SK-N-SH (cell line): ENCODE measurements around the gene CMC1. TPM values are rescaled to one million over a fixed set of nuclear protein-coding genes. Genes with fewer than 3 reads are reported as not detected.

Experiments
- CTCF ChIA-PET: fragments of 300-600, 350-600 bp; formaldehyde crosslinking; extraction: SDS; loops from one replicate; lab custom pipeline; 2021; lab: Yijun Ruan, JAX
- POLR2A ChIA-PET: fragments of 350-600 bp; sonication (Branson Sonifier 250); formaldehyde crosslinking; extraction: SDS; loops from one replicate; lab custom pipeline; 2020; ENCODE audit warnings: antibody characterized with exemption, inconsistent platforms; lab: Yijun Ruan, JAX
- DNase-seq: peaks from one replicate; pipeline ENCODE4 v3.0.0; 2012
- H2AFZ ChIP-seq: fragments of 200-600 bp; sonication (generic); 2 replicates; pipeline ENCODE4 v1.8.1; 2016; ENCODE audit warnings: antibody characterized with exemption, mild to moderate bottlenecking, low read depth
- H3F3A ChIP-seq: fragments of 200-600 bp; sonication (generic); replicated peaks from 2 replicates; pipeline ENCODE3; 2016; ENCODE audit warnings: antibody characterized with exemption, mild to moderate bottlenecking; ENCODE audit not compliant: insufficient read depth
- H3K27ac ChIP-seq, 2 experiments: fragments of 200-500 bp in 1 of 2; fragments of 200-600 bp in 1 of 2; sonication (Bioruptor generic) in 1 of 2; sonication (generic), shearing (Covaris generic) in 1 of 2; 2 replicates each; pipeline versions ENCODE4 v1.5.1 to v1.6.1; 2014 to 2016; ENCODE audit warnings: low read depth in 2 of 2, inconsistent platforms in 1 of 2, low read length in 1 of 2, mild to moderate bottlenecking in 1 of 2, mixed read lengths in 1 of 2
- H3K27me3 ChIP-seq: fragments of 200-600 bp; sonication (generic), shearing (Covaris generic); 2 replicates; pipeline ENCODE4 v1.6.1; 2016; ENCODE audit warnings: mixed run types; ENCODE audit not compliant: insufficient read depth
- H3K36me3 ChIP-seq, 2 experiments: fragments of 200-500 bp in 1 of 2; fragments of 200-600 bp in 1 of 2; sonication (Bioruptor generic) in 1 of 2; sonication (generic) in 1 of 2; replicated peaks in 1 of 2; 2 replicates each; pipeline versions ENCODE3 to v1.5.1; 2014 to 2016; ENCODE audit warnings: low read length in 1 of 2, mild to moderate bottlenecking in 1 of 2; ENCODE audit not compliant: insufficient read depth in 2 of 2, control insufficient read depth in 1 of 2
- H3K4me1 ChIP-seq, 2 experiments: fragments of 200-500 bp in 1 of 2; fragments of 200-600 bp in 1 of 2; sonication (Bioruptor generic) in 1 of 2; sonication (generic), shearing (Covaris generic) in 1 of 2; 2 replicates each; pipeline versions ENCODE4 v1.5.1 to v1.6.1; 2014 to 2016; ENCODE audit warnings: low read depth in 1 of 2, low read length in 1 of 2, mixed run types in 1 of 2; ENCODE audit not compliant: insufficient read depth in 2 of 2, control insufficient read depth in 1 of 2
- H3K4me2 ChIP-seq: fragments of 200-600 bp; sonication (generic), shearing (Covaris generic); 2 replicates; pipeline ENCODE4 v1.6.1; 2017; ENCODE audit warnings: mixed run types
- H3K4me3 ChIP-seq, 2 experiments: fragments of 200-500 bp in 1 of 2; fragments of 200-600 bp in 1 of 2; sonication (Bioruptor generic) in 1 of 2; sonication (generic), shearing (Covaris generic) in 1 of 2; 2 replicates each; pipeline versions ENCODE4 v1.5.1 to v1.8.1; 2014 to 2016; ENCODE audit warnings: low read depth in 2 of 2, inconsistent platforms in 1 of 2, low read length in 1 of 2, mild to moderate bottlenecking in 1 of 2, mixed read lengths in 1 of 2, moderate library complexity in 1 of 2
- H3K79me2 ChIP-seq: fragments of 200-600 bp; sonication (generic); 2 replicates; pipeline ENCODE4 v1.8.1; 2017; ENCODE audit warnings: mild to moderate bottlenecking; ENCODE audit not compliant: insufficient read depth
- H3K9ac ChIP-seq: fragments of 200-600 bp; sonication (generic); 2 replicates; pipeline ENCODE4 v1.6.1; 2017; ENCODE audit warnings: mixed run types
- H3K9me2 ChIP-seq: fragments of 200-600 bp; sonication (generic); 2 replicates; pipeline ENCODE4 v1.6.1; 2017; ENCODE audit warnings: mixed run types
- H3K9me3 ChIP-seq: fragments of 200-600 bp; sonication (generic); 2 replicates; pipeline ENCODE4 v1.6.1; 2017; ENCODE audit warnings: mixed run types, mild to moderate bottlenecking, moderate library complexity
- H4K20me1 ChIP-seq: fragments of 200-600 bp; sonication (generic); 2 replicates; pipeline ENCODE4 v1.6.1; 2017; ENCODE audit warnings: mild to moderate bottlenecking, mixed run types; ENCODE audit not compliant: insufficient read depth
- CHD2 ChIP-seq: fragments of 150-350 bp; IDR thresholded peaks from 2 replicates; pipeline ENCODE4 v1.6.1; 2018; ENCODE audit warnings: low read length; ENCODE audit not compliant: partially characterized antibody
- ELF1 ChIP-seq: IDR thresholded peaks from 2 replicates; pipeline ENCODE4 v1.4.0; 2012
- EP300 ChIP-seq, 2 experiments: IDR thresholded peaks; 2 replicates each; pipeline versions ENCODE4 v1.4.0 to v1.6.1; 2012; ENCODE audit warnings: borderline replicate concordance in 1 of 2, low read depth in 1 of 2, low read length in 1 of 2
- EZH2phosphoT487 ChIP-seq: fragments of 200-600 bp; sonication (generic); IDR thresholded peaks from 2 replicates; pipeline ENCODE4 v1.6.1; 2017; ENCODE audit warnings: low read depth, mixed run types, mild to moderate bottlenecking, antibody characterized with exemption, moderate library complexity, borderline replicate concordance
- FOXM1 ChIP-seq: IDR thresholded peaks from 2 replicates; pipeline ENCODE4 v1.4.0; 2012; ENCODE audit warnings: low read depth, mild to moderate bottlenecking
- GABPA ChIP-seq: IDR thresholded peaks from 2 replicates; pipeline ENCODE4 v1.4.0; 2012; ENCODE audit warnings: low read depth, mild to moderate bottlenecking
- GATA2 ChIP-seq: sonication (generic); formaldehyde crosslinking; IDR thresholded peaks from 2 replicates; pipeline ENCODE4 v1.5.0; 2020; ENCODE audit warnings: mild to moderate bottlenecking, missing genetic modification reagents
- RAD21 ChIP-seq: IDR thresholded peaks from 2 replicates; pipeline ENCODE4 v1.6.1; 2012; ENCODE audit warnings: mild to moderate bottlenecking, low read length
- SMC3 ChIP-seq: IDR thresholded peaks from 2 replicates; pipeline ENCODE4 v1.6.1; 2012; ENCODE audit warnings: low read depth, low read length, improper control_type of control experiment
- TCF12 ChIP-seq: IDR thresholded peaks from 2 replicates; pipeline ENCODE4 v1.4.0; 2012
- WGBS: methylation state at CpG from one replicate; pipeline ENCODE4 v1.1.6; 2017; ENCODE audit warnings: low lambda C conversion rate; 5-methylcytosine and 5-hydroxymethylcytosine counted together
- polyA plus RNA-seq, 3 experiments: library from polyadenylated mRNA; depleted of rRNA; stranded (reverse); fragments of >200 nt; gene quantifications; 2 replicates each; pipeline ENCODE4 v1.2.3, GENCODE V29; 2012
- TF ChIP-seq, protein P1 (sequence below): IDR thresholded peaks from 2 replicates; pipeline ENCODE4 v1.4.0; 2012; ENCODE audit warnings: low read depth, borderline replicate concordance
- TF ChIP-seq, protein P2 (sequence below): IDR thresholded peaks from 2 replicates; pipeline ENCODE4 v1.4.0; 2012; ENCODE audit warnings: low read depth, borderline replicate concordance
- TF ChIP-seq, protein P3 (sequence below): fragments of 150-350 bp; IDR thresholded peaks from 2 replicates; pipeline ENCODE4 v1.6.1; 2017; ENCODE audit warnings: antibody characterized with exemption, low read length, low read depth, borderline replicate concordance
- TF ChIP-seq, protein P4 (sequence below): IDR thresholded peaks from 2 replicates; pipeline ENCODE4 v1.6.1; 2012; ENCODE audit warnings: mild to moderate bottlenecking, low read depth, low read length, moderate library complexity

The CMC1 gene
- polyA plus RNA-seq, 1 of the 3 experiments (the other 2 are of a cell fraction), result 24.1 TPM

DNA sequence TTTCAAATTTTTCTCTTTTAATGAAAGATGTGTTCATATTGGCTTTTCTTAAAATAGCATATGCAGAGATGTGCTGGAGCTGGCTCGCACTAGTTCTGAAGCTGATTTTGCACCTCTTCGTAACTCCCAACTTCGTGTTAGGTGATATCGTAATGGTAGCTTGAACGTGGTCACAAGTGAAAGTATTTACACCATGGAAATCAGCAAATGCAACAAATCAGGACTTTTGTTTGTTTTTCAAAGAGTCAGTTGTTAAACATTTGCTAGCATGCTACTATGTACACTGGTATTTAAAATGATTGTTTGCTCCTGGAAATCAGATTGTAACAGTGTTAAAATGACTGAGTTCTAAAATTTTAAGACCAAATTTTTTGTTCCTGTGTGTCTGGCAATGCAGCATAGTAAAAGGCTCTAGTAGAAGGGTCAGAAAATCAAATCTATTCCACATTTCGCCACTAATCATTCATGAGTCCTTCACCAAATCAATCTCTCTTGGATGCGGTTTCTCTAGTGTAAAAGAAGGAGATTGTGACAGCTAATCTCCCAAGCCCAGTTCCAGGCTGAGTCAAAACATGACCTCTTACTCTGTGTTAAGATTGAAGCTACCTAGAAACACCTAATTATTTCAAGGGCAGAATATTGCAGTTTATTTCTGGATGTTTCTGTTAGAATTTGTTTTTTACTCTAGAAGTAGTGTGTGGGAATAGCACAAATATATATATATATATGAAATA lies 34.3 kb upstream of the CMC1 start:
- Histone ChIP-seq H3F3A (no peaks in the 10 kb centered on the region), H3K4me1 (no peaks in the 10 kb centered on the region), H3K79me2 (no peaks in the 10 kb centered on the region), H3K4me2 (no peak overlapping the region), H3K27ac (no peak overlapping the region), H3K9me2 (no peaks in the 10 kb centered on the region), H3K9me3 (no peaks in the 10 kb centered on the region), H2AFZ (no peak overlapping the region), H3K36me3 (no peaks in the 10 kb centered on the region), H3K27me3 (no peaks in the 10 kb centered on the region), H3K4me3 (no peak overlapping the region), H3K9ac (no peak overlapping the region), H4K20me1 (no peaks in the 10 kb centered on the region)
- DNase-seq, result no peak
- ChIA-PET POLR2A (no interaction called here), CTCF (no interaction called here)
- TF ChIP-seq SMC3 (no peak), RAD21 (no peak), ELF1 (no peak), EZH2phosphoT487 (no peak), EP300 (IDR thresholded peaks at IDR 0.05; ENCODE audit: borderline replicate concordance in 1 of 2, low read depth in 1 of 2, low read length in 1 of 2) (no peak), TCF12 (no peak), GATA2 (no peak), FOXM1 (no peak), GABPA (no peak), CHD2 (no peak)
- TF ChIP-seq, protein P1, sequence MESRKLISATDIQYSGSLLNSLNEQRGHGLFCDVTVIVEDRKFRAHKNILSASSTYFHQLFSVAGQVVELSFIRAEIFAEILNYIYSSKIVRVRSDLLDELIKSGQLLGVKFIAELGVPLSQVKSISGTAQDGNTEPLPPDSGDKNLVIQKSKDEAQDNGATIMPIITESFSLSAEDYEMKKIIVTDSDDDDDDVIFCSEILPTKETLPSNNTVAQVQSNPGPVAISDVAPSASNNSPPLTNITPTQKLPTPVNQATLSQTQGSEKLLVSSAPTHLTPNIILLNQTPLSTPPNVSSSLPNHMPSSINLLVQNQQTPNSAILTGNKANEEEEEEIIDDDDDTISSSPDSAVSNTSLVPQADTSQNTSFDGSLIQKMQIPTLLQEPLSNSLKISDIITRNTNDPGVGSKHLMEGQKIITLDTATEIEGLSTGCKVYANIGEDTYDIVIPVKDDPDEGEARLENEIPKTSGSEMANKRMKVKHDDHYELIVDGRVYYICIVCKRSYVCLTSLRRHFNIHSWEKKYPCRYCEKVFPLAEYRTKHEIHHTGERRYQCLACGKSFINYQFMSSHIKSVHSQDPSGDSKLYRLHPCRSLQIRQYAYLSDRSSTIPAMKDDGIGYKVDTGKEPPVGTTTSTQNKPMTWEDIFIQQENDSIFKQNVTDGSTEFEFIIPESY, result no peak
- TF ChIP-seq, protein P2, sequence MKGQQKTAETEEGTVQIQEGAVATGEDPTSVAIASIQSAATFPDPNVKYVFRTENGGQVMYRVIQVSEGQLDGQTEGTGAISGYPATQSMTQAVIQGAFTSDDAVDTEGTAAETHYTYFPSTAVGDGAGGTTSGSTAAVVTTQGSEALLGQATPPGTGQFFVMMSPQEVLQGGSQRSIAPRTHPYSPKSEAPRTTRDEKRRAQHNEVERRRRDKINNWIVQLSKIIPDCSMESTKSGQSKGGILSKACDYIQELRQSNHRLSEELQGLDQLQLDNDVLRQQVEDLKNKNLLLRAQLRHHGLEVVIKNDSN, result no peak
- TF ChIP-seq, protein P3, sequence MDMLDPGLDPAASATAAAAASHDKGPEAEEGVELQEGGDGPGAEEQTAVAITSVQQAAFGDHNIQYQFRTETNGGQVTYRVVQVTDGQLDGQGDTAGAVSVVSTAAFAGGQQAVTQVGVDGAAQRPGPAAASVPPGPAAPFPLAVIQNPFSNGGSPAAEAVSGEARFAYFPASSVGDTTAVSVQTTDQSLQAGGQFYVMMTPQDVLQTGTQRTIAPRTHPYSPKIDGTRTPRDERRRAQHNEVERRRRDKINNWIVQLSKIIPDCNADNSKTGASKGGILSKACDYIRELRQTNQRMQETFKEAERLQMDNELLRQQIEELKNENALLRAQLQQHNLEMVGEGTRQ, result no peak
- TF ChIP-seq, protein P4, sequence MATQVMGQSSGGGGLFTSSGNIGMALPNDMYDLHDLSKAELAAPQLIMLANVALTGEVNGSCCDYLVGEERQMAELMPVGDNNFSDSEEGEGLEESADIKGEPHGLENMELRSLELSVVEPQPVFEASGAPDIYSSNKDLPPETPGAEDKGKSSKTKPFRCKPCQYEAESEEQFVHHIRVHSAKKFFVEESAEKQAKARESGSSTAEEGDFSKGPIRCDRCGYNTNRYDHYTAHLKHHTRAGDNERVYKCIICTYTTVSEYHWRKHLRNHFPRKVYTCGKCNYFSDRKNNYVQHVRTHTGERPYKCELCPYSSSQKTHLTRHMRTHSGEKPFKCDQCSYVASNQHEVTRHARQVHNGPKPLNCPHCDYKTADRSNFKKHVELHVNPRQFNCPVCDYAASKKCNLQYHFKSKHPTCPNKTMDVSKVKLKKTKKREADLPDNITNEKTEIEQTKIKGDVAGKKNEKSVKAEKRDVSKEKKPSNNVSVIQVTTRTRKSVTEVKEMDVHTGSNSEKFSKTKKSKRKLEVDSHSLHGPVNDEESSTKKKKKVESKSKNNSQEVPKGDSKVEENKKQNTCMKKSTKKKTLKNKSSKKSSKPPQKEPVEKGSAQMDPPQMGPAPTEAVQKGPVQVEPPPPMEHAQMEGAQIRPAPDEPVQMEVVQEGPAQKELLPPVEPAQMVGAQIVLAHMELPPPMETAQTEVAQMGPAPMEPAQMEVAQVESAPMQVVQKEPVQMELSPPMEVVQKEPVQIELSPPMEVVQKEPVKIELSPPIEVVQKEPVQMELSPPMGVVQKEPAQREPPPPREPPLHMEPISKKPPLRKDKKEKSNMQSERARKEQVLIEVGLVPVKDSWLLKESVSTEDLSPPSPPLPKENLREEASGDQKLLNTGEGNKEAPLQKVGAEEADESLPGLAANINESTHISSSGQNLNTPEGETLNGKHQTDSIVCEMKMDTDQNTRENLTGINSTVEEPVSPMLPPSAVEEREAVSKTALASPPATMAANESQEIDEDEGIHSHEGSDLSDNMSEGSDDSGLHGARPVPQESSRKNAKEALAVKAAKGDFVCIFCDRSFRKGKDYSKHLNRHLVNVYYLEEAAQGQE, result no peak
- 50% methylated on average over 7 of the region's 7 CpGs for WGBS
